Neural cell (in vitro differentiated cells): ENCODE data around the gene RPL28. TPM values are rescaled to one million over a fixed set of nuclear protein-coding genes. Genes with fewer than 3 reads are reported as not detected.

Experiments
- H2AFZ ChIP-seq: fragments of 200-600, 300-800 bp; sonication (generic), shearing (Covaris generic); 2 replicates; pipeline ENCODE4 v1.6.0; 2014; ENCODE audit warnings: low read depth, mild to moderate bottlenecking, antibody characterized with exemption, low read length, moderate library complexity
- H3F3A ChIP-seq: fragments of 200-600 bp; shearing (Covaris generic); 2 replicates; pipeline ENCODE4 v1.6.1; 2016; ENCODE audit warnings: mild to moderate bottlenecking, moderate library complexity, mixed read lengths, antibody characterized with exemption, low read length; ENCODE audit not compliant: insufficient read depth, poor library complexity, severe bottlenecking
- H3K27ac ChIP-seq: fragments of 200-600, 300-800 bp; sonication (generic), shearing (Covaris generic); 2 replicates; pipeline ENCODE4 v1.5.1; 2014; ENCODE audit warnings: mild to moderate bottlenecking, low read length, moderate library complexity
- H3K27me3 ChIP-seq: fragments of 300-800, 200-600 bp; sonication (generic), shearing (Covaris generic); 2 replicates; pipeline ENCODE4 v1.6.0; 2014; ENCODE audit warnings: mild to moderate bottlenecking, low read depth, low read length, moderate library complexity; ENCODE audit not compliant: insufficient read depth
- H3K36me3 ChIP-seq: fragments of 300-800, 200-600 bp; sonication (generic), shearing (Covaris generic); 2 replicates; pipeline ENCODE4 v1.5.1; 2014; ENCODE audit warnings: mild to moderate bottlenecking, antibody characterized with exemption, low read length, moderate library complexity; ENCODE audit not compliant: insufficient read depth
- H3K4me2 ChIP-seq: fragments of 300-800, 200-600 bp; sonication (generic), shearing (Covaris generic); 2 replicates; pipeline ENCODE4 v1.6.0; 2014; ENCODE audit warnings: mild to moderate bottlenecking, low read length
- H3K4me3 ChIP-seq: fragments of 300-800, 200-600 bp; sonication (generic), shearing (Covaris generic); 2 replicates; pipeline ENCODE4 v1.5.1; 2014; ENCODE audit warnings: mild to moderate bottlenecking, low read length, moderate library complexity
- H3K79me2 ChIP-seq: fragments of 200-600 bp; shearing (Covaris generic); replicated peaks from 2 replicates; pipeline ENCODE4 v1.6.0; 2014; ENCODE audit warnings: mild to moderate bottlenecking, low read length, moderate library complexity; ENCODE audit not compliant: insufficient read depth
- H3K9ac ChIP-seq: fragments of 300-800, 200-600 bp; sonication (generic), shearing (Covaris generic); 2 replicates; pipeline ENCODE4 v1.6.1; 2016; ENCODE audit warnings: mild to moderate bottlenecking, low read length, mixed read lengths
- H3K9me2 ChIP-seq: fragments of 200-600 bp; shearing (Covaris generic); 2 replicates; pipeline ENCODE4 v1.6.1; 2016; ENCODE audit warnings: mild to moderate bottlenecking, low read length, mixed read lengths; ENCODE audit not compliant: insufficient read depth
- H3K9me3 ChIP-seq: fragments of 200-600, 300-800 bp; sonication (generic), shearing (Covaris generic); 2 replicates; pipeline ENCODE4 v1.6.1; 2016; ENCODE audit warnings: mild to moderate bottlenecking, mixed run types, low read length, moderate library complexity, mixed read lengths
- H4K20me1 ChIP-seq: fragments of 200-600 bp; shearing (Covaris generic); 2 replicates; pipeline ENCODE4 v1.6.1; 2016; ENCODE audit warnings: mild to moderate bottlenecking, mixed run types; ENCODE audit not compliant: insufficient read depth
- CTCF ChIP-seq: fragments of 450-650 bp; IDR thresholded peaks from 2 replicates; pipeline ENCODE4 v1.5.1; 2014; ENCODE audit warnings: antibody characterized with exemption, mild to moderate bottlenecking, moderate library complexity; ENCODE audit not compliant: poor library complexity, severe bottlenecking
- EP300 ChIP-seq: fragments of 450-650 bp; conservative IDR thresholded peaks from 2 replicates; pipeline ENCODE4 v1.6.1; 2014; ENCODE audit warnings: antibody characterized with exemption, mild to moderate bottlenecking, moderate library complexity; ENCODE audit not compliant: poor library complexity, severe bottlenecking
- EZH2 ChIP-seq: fragments of 200-600, 300-800 bp; shearing (Covaris generic), sonication (generic); IDR thresholded peaks from 2 replicates; pipeline ENCODE4 v1.6.1; 2014; ENCODE audit warnings: antibody characterized with exemption, low read length, borderline replicate concordance, mild to moderate bottlenecking; ENCODE audit not compliant: insufficient read depth, poor library complexity, severe bottlenecking
- MXI1 ChIP-seq: fragments of 450-650 bp; conservative IDR thresholded peaks from 2 replicates; pipeline ENCODE4 v1.6.1; 2014; ENCODE audit warnings: antibody characterized with exemption, mild to moderate bottlenecking; ENCODE audit not compliant: poor library complexity, severe bottlenecking
- POLR2AphosphoS5 ChIP-seq: IDR thresholded peaks from 2 replicates; pipeline ENCODE4 v1.6.1; 2012
- RAD21 ChIP-seq: fragments of 450-650 bp; conservative IDR thresholded peaks from 2 replicates; pipeline ENCODE4 v1.6.1; 2014; ENCODE audit warnings: antibody characterized with exemption, mild to moderate bottlenecking, moderate library complexity
- REST ChIP-seq: IDR thresholded peaks from 2 replicates; pipeline ENCODE4 v1.6.1; 2012; ENCODE audit warnings: borderline replicate concordance
- SMC3 ChIP-seq: fragments of 450-650 bp; conservative IDR thresholded peaks from 2 replicates; pipeline ENCODE4 v1.6.1; 2014; ENCODE audit warnings: antibody characterized with exemption, mild to moderate bottlenecking, moderate library complexity; ENCODE audit not compliant: poor library complexity
- TAF1 ChIP-seq: IDR thresholded peaks from 2 replicates; pipeline ENCODE4 v1.6.1; 2012; ENCODE audit warnings: low read depth
- polyA plus RNA-seq: library from polyadenylated mRNA; depleted of rRNA; stranded (reverse); fragments of >200 nt; gene quantifications from 2 replicates; pipeline ENCODE4 v1.2.3, GENCODE V29; 2014

RPL28 gene
- polyA plus RNA-seq, 1 donor from 2014 or later, result 195 TPM

- Histone ChIP-seq H3K4me3 (peak overlapping the region; percentile 90), H3K27me3 (no peaks in the 10 kb centered on the region), H3K36me3 (no peaks in the 10 kb centered on the region), H3F3A (peaks cover 4% of the 10 kb centered on the region), H3K9me2 (no peaks in the 10 kb centered on the region), H3K9me3 (no peaks in the 10 kb centered on the region), H3K4me2 (peak overlapping the region; percentile 62), H3K9ac (peak overlapping the region; percentile 91), H2AFZ (no peak overlapping the region), H4K20me1 (no peaks in the 10 kb centered on the region), H3K27ac (no peak overlapping the region), H3K79me2 (peaks cover 21% of the 10 kb centered on the region)
- TF ChIP-seq REST, result no peak
- no peak for TF ChIP-seq MXI1
- TF ChIP-seq EZH2, result no peak
- TF ChIP-seq CTCF, result no peak
- no peak for TF ChIP-seq SMC3
- no peak for TF ChIP-seq RAD21
- TF ChIP-seq TAF1, result no peak
Observed at GRCh38 chr19:55406091-55406825, 20.5 kb downstream of the RPL28 start.

- H3K9ac ChIP-seq, result peak overlapping the region; percentile 91
- H3K9me2 ChIP-seq, result no peaks in the 10 kb centered on the region
- no peak overlapping the region for H2AFZ ChIP-seq
- peak overlapping the region; percentile 90 for H3K4me3 ChIP-seq
- TF ChIP-seq CTCF (no peak), EP300 (no peak), POLR2AphosphoS5 (no peak)
- no peaks in the 10 kb centered on the region for H3K9me3 ChIP-seq
- no peaks in the 10 kb centered on the region for H3K36me3 ChIP-seq
- no peaks in the 10 kb centered on the region for H4K20me1 ChIP-seq
- H3F3A ChIP-seq, result peaks cover 4% of the 10 kb centered on the region
- H3K79me2 ChIP-seq, result peaks cover 21% of the 10 kb centered on the region
- H3K27me3 ChIP-seq, result no peaks in the 10 kb centered on the region
- H3K27ac ChIP-seq, result peak overlapping the region; percentile 99
- H3K4me2 ChIP-seq, result peak overlapping the region; percentile 62
Observed at GRCh38 chr19:55406826-55407549, 21.3 kb downstream of the RPL28 start.
